ENCODE data around the gene FAS. TPM values are rescaled to one million over a fixed set of nuclear protein-coding genes. Genes with fewer than 3 reads are reported as not detected.

FAS gene
- total and polyA plus RNA-seq, 9 of the 15 experiments (the other 6 are each of a cell fraction or from before 2014, with no cell fraction given): 0.08 to 0.62 (median 0.37) TPM

DNA sequence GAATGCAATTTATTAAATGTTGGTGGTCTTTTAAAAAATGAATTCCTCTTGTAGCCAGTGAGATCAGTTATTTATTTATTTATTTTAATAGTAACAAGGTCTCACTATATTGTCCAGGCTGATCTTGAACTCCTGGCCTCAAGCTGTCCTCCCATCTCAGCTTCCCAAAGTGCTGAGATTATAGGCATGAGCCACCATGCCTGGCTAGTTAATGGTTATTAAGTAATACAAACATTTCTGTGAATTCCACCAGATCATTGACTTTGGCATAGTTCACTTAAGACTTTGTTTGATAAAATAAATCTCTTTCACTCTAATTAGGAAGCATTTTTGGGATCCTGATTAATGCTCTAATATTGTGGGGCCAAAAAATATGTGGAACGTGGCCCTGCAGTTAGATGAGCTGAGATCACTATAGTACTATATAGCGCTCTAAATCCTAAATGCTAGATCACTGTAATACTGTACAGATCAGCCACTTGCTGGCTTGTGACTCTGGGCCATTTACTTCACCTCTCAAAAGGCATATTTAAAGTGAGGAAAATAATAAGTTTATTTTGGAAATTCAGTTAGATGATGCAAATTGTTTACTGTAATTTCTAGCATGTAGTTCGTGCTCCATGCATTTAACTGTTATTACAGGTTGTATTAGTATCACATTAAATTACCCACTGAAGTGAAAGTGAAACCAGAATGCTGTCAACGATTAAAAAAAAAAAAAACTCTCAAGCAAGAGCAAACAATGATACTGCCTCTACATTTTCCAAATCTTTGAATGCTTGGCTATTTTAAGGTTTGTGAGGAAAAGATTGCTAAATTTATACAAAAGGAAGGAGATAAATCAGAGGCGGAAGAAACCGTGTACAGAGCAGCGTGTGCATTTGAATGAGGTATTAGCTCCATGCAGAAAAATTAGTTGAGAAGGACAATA lies 15.9 kb upstream of the FAS start (continued):
- TF ChIP-seq XRCC5 (IDR thresholded peaks at IDR 0.05; ENCODE audit: low read depth, low read length): no peak
- TF ChIP-seq, protein P1, sequence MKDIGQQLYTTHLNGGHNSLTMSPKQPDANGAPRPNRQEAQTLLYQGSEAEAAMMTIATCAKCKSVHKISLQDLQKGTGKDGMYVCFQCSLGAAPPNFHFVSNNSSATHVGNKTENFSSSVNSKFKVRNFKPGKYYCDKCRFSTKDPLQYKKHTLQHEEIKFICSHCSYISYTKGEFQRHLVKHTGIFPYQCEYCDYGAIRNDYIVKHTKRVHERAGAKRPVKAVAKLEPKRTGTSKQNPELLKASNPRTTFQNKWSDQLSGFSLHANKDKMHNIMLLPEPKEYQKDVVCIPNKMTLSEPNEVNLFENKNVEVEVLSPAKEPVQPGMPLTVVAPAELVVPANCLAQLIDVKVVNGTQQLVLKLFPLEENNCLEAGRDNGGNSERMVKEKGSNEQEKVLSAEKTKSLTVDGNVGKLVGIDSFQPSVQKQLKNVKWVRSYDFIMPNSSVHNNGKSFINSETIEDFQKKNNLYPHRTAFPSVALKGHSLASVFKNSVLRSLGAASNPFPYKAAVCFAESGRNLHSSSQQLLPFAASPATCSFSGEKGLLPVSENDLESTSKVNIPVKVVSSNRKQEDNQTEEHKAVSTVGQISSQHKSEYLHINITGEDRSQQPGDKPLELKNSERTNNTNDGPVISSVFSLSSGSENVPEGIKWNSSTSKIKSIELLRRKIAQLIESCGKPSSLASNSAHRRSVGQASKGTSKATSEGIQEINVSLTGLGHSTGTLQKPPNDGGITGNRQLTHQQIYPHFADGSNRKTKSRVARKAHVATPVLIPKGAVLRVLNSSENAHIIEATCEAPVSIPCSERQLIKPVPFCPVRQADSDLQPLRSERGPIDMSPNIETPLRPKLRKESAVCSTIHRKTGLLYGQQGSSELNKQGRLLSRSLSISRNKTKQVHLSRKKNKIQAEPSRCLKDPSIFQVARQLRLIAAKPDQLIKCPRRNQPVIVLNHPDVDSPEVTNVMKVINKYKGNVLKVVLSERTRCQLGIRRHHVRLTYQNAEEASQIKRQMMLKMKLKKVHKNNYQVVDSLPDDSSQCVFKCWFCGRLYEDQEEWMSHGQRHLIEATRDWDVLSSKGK (CRISPR knock-in tag; IDR thresholded peaks at IDR 0.05): no peak
- TF ChIP-seq, protein P2, sequence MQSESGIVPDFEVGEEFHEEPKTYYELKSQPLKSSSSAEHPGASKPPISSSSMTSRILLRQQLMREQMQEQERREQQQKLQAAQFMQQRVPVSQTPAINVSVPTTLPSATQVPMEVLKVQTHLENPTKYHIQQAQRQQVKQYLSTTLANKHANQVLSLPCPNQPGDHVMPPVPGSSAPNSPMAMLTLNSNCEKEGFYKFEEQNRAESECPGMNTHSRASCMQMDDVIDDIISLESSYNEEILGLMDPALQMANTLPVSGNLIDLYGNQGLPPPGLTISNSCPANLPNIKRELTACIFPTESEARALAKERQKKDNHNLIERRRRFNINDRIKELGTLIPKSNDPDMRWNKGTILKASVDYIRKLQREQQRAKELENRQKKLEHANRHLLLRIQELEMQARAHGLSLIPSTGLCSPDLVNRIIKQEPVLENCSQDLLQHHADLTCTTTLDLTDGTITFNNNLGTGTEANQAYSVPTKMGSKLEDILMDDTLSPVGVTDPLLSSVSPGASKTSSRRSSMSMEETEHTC (IDR thresholded peaks at IDR 0.05): no peak
- no peak for TF ChIP-seq ZNF668 (CRISPR knock-in tag; IDR thresholded peaks at IDR 0.05)

Data from K562 (cell line).